Cerebellar cortex (tissue), 1 donor: ENCODE results near the gene RELT.

Experiments used
- DNase-seq: peaks from one replicate; pipeline ENCODE4 v3.0.0-alpha.2; 2015; ENCODE audit warnings: low spot score

The RELT gene

DNA sequence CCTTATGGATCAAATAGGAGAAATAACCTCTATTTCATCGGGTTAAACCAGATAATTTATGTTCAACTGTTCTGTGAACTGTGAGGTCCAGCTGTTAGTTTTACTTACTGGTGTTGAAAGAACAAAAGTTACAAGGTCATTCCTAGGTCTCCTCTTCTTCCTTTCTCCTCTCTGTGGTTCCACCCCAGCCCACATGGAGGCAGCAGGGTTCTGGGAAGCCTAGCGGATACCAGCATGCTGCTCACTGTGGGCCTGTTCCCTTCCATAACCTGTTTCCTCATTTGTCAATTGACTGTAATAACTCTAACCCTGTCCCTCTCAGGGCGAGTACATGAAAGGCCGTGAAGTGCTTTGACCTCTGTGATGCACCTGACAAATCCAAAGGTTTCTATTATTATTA lies 27.8 kb downstream of the RELT start:
- peak; percentile 73 for DNase-seq

DNA sequence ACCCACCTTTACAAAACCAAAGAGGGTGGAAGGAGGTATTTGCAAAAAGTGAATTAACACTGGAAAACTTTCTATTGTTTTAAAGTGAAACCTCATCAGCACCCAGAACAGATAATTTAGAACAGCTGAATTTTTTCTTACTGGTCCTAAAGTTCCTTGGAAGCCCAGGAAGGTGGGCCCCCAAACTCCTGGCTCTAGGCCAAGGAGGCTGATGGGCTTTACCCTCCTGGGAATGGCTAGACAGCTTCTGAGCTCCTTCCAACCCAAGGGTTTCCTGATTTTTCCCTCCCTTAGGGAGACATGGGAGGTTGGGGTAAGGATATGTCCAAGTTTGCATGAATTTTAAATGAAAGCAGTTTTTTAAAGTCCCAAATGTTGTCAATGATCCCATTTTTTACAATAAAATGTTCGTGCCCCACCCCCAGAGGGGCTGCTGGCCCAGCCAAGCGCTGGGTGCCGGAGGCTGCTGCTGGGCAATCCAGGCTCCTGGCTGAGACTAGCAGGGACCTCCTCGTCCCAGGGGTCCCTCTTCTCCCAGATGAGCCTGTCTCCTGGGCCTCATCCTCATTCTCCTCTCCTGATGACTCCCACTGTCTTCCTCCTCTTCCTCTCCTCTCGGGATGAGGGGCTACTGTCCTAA lies 28.4 kb downstream of the RELT start:
- DNase-seq: no peak

DNA sequence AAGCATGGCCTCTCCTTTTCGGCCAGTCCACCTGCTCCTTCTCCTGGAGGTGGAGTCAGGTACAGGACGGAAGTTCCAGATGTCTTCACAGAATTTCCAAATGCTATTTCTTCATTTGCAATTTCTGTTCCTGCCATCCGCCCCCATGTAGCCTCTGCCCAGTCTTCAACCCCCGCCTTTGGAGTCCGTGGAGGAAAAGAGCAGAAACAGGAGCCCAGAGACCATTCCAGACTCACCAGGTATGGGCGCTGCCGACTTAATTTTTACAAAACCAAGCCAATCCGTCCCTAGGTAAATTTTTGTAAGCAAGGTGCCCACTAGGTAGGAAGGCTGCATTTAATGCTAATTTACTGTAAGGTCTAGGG lies 28.9 kb downstream of the RELT start:
- DNase-seq: no peak

DNA sequence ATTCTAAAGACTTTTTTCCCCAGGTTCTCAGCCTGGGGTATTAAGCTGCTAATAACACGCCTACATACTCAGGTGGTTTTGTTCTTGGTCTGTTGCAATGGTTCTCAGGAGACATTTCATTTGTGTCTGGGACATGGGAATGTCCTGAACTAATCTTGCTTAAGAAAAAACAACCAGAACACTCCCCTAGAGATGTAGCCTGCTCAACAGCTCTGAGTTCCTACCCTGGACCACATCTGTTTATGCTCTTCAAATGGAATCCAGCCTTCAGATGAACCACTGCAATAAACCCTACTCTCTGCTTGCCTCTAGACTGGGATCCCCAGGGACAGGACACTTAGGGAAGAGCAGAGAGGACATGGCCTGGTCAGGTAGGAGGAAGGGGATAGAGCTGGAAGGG lies 29.9 kb downstream of the RELT start:
- no peak for DNase-seq

DNA sequence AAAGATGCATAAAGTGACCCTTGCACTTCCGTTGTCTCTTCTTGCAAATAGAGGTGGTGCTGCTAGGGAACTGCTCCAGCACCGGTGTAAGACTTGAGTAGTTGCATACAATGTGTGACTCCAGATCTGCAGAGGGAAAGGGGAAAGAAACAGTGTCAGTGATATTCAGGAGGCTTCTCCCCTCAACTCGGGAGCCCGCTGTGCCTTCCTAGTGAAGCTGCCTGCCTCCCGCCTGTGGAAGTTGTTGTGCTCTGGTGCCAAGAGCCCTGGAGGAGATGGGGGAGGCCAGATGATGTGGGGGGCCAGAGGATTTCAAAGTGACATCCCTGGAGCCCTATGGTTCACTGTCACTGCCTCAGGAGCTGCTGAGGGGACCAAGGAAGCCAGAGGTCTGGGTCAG lies 30.4 kb downstream of the RELT start:
- no peak for DNase-seq

DNA sequence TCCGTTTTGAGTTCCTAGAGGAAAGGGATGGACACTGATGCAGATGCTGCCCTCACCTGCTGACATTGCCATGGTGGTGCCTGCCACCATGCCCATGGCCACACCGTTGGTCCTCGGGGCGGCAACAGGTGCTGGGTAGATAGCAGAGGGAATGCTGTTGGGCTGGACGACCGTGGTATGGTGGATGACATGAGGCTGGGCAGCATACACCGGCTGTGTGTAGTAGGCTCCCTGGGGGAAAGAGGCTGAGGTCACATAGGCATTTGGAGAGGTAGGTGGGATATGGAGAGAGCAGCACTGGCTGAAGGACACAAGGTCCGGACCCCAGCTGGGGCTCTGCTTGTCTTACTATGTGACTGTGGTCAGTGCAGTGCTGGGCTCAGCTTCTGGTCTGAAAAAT lies 33.2 kb downstream of the RELT start:
- no peak for DNase-seq

DNA sequence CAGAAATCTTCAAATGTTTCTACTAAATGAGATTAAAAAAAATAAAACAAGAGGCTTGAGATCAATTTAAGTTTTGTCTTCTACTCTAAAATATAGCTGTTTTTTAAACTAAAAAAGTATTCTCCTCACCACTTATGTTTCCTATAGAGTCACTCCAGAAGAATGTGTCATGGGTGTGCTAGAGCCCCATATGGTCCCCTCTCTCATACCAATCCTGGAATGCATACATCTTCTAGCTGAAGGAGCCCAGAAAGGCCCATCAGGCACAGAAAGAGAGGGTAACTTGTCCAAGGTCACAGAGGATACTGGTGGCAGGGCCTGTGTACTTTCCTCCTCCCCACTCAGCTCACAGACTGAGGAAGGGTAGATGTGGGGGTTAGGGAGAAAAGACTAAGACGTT lies 34.4 kb downstream of the RELT start:
- no peak for DNase-seq

DNA sequence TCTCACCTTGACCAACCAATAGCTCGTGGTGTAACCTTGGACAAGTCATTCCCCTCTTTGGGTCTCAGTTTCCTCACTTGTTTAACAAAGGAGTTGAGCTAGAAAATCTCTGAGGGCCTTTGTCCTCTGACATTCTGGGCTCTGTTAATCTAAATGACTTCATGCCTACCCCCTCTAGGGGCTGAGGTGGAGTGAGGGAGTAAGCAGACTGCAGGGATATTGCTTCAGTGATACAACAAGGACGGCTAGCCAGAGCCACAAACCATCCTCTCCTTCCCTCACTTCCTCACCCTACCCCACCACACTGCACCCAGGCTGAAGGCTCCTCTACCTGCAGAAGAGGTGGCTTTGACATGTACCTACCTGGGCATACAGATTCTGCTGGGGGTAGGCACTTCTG lies 34.8 kb downstream of the RELT start:
- no peak for DNase-seq

DNA sequence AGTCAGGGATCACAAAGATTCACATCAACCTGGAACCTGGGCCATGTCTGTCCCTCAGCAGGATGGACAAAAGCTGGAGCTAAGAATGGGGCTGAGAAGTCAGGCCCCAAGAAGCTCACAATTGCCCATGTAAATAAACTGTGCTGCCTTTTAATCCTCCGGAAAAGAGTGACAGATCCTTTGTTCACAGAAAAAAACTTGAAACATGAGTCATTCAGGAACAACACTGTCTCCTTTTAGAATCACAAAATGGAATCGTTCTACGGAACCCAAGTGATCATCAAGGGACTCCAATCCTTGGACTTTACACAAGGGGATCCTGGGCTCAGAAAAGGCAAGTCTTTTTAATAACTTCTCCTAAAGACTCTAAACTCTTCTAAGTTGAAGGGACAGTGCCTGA lies 36.1 kb downstream of the RELT start:
- DNase-seq: no peak

DNA sequence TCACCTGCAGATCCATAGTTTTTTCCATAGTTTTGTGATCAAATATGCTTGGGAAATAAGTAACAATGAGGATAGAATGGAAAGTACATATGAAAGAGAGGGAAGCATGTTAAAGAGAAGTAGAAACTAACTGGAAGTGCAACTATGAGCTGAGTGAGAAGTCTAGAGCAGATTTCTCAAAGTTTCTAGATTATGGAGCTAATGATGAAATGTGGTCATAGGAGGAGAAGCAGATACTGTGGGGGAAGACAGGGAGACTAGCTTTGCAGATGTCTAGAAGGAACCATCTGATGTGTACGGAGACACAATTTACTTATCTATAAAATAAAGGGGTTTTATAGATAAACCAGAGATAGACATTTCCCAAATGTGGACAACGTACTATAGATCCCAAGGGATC lies 37.1 kb downstream of the RELT start:
- DNase-seq: no peak

DNA sequence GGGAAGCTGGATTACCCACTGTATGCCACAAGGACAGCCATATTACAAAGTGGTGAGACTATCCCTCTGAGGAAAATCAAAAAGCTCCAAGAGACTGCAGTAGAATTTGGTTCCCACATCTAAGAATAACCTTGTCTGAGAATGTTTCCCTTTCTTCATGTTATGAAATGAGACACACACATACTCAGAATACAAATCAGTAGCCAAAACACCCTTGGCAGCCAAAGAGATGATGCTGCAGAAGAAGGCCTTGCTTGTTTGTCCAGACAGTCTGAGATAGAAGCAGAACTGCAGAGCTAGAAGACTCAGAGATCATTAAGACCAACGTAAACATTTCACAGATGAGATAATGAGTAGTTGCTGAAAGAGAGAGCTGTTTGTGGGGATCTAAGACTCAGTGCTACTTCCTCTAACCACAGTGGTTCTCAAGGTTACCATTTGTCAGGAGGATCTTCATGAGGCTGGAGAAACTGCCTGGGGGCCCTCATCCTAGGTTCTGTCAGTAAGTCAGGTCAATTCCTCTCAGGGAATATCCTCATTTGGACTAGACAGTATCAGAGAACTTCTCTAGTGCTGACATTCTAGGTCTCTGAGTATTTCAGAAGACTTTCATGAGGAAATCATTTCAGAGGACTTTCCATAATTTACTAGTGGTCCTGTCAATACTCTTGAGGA lies 38.9 kb downstream of the RELT start:
- DNase-seq: peak; percentile 21

DNA sequence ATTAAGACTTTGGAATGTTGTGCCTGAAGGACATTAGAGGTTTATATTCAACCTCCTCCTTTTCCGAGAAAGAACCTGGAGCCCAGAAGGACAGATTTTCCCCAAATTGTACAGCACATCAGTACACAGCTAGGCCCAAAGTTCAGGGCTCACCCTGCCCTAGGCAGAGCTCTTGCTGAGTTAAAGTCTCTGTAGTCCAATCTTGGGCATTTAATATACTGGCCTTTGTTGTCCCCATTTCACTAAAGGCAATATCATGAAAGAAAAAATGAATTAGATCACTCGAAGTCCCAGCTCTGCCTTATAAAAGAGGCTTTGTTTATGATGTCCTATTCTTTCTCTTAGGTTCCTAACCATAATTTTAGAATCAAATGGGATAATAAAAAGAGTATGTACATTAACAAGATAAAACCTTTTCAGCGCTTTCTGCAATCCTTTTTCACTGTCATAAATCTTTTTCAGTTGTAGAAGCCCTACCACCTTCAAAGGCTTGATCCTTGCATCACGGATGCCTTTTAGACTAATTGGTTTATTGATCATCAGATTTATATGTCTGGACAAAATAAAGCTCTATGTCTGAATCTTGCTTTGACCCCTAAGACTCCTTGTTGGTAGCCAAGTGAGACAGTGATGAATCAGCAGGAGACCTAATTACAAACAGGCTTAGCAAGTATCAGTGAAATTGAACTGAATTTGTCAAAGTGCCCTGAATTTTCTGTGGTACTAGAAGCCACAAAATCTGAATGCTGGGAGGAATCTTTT lies 39.8 kb downstream of the RELT start:
- no peak for DNase-seq

DNA sequence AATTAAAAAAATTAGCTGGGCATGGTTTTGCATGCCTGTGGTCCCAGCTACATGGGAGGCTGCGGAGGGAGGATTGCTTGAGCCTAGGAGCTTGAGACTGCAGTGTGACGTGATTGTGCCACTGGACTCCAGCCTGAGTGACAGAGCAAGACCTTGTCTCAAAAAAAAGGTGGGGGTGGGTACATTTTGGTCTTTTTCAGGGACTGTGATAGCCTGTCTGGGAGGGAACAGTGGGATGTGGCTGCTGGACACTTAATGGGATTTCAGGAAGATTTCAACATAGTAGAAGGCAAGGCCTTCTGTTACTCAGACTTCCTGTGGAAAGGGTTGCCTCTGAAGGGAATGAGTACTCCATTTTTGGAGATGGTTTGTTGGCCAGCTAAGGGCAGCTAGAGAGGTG lies 40.6 kb downstream of the RELT start:
- no peak for DNase-seq

DNA sequence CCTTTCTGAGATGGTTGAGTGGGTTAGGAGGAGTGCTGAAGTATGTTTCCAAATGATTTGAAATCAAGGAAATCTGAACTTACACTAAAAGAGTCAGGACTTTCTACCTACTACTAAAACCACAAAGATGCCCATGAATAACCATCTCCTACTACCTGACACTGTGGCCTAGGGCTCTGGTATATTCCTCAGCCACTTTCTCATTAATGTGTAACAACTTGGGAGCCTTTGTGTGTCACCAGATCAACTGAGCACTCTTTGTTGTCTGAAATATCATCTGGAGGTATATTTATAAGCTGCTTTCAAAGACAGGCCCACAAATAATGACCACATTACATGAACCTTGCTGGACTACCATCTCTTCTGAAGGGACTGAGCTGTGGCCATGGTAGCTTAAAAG lies 43.9 kb downstream of the RELT start:
- DNase-seq: no peak

DNA sequence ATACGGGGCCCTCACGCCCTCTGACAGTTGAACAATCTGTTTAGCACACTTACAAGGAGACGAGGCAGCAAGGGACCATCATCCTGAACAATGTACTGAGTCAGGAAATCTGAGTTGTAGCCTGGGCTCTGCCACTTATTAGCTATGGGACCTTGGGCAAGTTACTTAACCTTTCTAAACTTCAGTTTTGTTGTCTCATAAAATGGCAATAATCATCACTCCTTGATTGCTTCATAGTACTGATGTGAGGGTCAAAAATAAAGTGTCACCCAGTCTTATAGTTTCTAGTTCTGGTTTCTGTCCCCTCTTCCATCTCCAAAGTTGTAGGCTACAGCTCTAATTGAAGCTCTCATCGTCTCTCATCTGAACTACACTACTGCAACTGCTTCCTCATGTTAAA lies 46.7 kb downstream of the RELT start:
- DNase-seq: no peak

DNA sequence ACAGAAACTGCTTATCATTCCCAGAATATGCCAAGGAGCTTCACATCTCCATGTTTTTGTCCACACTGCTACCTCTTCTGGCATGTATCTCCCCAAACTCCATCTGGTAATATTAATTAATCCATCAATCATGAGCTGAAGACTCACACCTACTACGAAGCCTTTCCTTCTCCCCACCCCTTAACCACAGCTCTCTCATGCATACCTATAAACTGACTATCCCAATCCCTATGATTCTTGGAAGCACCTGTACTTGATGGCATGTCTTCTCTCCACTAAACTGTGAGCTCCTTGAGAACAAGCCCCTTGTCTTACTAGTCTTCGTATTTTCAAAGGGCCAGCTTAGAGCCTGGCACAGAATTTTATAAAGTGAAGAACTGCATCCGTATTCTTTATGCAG lies 47.3 kb downstream of the RELT start:
- no peak for DNase-seq

DNA sequence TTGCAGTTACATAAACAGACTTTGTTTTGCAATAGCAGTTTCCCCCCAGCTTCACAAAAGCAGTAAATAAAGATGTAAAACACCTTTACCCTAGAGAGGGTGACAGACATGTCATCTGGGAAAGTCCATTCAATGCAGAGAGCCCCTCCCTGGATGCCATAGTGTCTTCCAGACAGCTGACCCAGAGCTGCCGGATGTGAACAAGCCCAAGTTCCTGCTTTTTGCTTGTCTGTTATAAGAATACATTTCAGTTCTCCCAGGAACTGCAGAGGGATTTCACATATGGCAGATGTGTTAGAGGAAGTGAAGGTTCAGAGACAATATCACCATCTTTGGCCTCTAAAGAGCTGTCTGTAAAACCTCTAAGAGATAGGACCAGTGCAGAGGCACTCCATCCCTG lies 48.9 kb downstream of the RELT start:
- DNase-seq: no peak

DNA sequence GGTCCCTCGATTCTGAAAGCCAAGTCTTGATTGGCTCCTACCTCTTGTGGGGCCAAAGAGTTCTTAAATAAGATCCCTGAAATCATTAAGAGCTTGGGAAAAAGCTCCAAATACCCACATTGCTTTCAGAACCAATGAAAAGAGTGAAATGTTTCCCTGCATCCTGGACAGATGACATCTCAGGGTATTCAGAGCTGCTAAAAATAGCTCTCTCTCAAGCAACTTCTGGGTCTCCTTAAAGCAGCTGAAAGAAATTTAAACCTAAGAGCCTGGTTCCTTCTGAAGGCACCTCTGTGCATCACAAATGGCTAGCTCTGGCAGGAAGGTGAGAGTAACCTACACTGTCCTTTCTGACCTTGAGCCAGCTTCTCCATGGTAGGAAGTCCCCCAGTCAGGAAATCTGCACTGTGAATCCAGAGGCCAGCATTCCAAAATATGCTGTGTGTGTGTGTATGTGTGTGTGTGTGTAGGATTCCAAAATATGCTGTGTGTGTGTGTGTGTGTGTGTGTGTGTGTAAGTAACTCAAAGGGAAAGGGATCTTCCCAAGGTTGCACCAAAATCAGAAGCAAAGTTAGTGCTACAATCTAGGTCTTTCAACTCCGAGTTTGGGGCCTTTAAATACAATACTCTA lies 50.1 kb downstream of the RELT start:
- no peak for DNase-seq

DNA sequence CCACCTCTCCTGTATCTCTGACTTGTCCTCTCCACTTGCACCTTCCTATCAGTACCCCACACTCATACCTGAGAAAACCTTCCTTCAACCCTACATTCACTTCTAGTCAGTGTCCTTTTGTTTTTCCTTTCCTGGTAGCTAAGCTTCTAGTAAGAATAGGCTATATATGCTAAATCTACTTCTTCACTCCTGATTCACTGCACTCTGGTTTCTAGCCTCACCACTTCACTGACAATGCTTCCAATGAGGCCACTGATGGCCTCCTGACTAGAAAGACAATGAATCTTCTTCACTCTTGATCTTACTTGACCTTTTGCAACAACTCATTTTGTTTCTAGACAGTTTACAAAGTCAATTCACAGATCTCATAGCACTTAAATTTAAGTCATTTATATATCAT lies 52.0 kb downstream of the RELT start:
- DNase-seq: no peak

DNA sequence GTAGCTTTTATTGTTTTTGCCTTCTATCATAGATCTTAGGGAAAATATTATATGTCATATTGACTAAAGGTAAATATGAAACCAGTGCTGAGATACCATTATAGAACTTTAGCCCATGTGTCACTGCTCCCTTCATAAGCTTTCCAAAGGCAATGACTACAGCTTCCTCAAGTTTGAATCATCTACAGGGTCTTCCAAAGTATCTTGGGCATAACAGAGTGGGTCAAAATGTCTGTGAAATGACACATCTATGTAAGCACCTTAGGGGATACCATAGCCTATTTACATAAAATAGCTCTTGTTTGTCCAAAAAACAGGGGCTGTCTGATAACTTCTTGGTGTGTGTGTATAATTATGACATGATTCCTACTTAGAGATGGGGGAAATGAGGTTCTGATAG lies 52.5 kb downstream of the RELT start:
- no peak for DNase-seq

DNA sequence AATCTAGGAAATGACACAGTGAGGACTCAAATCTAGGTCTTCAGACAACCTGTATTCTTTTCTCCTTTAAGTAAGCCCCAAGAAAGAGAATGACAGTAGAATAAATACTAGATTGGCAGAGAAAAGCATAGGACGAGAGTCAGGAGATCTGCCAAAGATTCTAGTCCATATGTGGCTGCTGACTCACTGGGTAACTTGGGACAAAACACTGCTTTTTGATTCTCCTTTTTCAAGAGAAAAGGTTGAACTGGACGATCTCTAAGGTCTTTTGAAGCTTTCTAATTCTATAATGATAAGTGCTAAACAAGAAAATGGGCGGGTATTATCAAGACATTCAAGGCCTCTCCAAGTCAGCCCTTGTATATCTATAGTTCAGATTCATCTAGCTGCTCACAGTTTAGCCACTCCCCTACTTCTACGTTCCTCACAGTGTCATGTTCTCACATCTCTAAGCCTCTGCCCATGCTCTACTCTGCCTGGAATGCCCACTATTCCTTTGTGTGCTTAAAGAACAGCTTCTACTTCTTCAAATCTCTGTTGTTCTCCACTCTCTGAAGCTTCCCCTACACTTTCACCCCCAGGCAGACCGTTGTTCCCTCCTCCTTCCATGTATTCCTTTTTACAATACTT lies 53.0 kb downstream of the RELT start:
- DNase-seq: no peak

DNA sequence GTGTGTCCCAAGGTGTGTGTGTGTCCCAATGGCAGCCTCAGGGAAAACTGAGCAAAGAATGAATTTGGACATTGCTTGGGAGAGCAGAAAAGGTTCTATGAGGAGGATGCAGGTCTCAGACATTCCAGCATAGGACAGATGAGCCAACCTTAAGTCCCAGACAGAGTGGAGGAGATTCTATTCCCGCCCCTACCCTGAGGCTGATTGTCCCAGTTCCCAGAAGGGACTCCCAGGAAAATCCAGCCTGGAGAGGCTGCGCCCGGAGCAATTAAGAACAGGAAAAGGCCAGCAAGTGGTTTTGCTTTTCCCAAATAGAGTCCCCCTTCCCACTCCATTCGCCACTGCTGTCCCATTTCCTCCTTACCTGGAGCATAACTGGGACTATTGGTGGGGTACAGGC lies 54.1 kb downstream of the RELT start:
- DNase-seq: no peak

DNA sequence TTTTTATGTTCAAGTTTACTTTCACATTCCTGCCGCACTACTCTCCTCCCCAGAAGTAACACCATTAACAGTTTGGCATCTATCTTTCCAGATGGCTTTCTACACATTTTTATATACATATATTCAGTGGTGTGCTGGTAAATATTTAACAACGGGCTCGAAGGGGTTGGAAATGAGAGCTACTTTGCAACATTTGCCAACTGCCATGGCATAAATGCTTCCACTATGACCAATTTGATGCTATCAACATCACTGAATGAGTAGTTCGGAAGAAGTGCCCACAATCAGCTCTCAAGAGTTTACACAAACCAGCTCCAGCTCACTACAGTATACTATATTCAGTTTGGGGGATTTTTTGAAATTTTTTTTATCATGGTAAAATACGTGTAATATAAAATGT lies 55.2 kb downstream of the RELT start:
- no peak for DNase-seq
